Liver (tissue), 9 donors: ENCODE results near the gene MAPRE2. TPM values are rescaled to one million over a fixed set of nuclear protein-coding genes. Genes with fewer than 3 reads are reported as not detected.

ENCODE experiments used
- DNase-seq: peaks from one replicate; pipeline ENCODE4 v3.0.0-alpha.2; 2017; ENCODE audit warnings: low spot score
- H3K27ac ChIP-seq, 2 donors: one replicate each; pipeline ENCODE4 v1.7.0; 2013; ENCODE audit warnings: inconsistent platforms in 2 of 2, low read length in 2 of 2, control low read depth in 1 of 2, low read depth in 1 of 2, mild to moderate bottlenecking in 1 of 2
- H3K27me3 ChIP-seq, 4 donors: one replicate each; pipeline versions ENCODE4 v1.6.1 to v1.7.0; 2013; ENCODE audit warnings: low read length in 3 of 4, inconsistent platforms in 1 of 4, mild to moderate bottlenecking in 1 of 4, moderate library complexity in 1 of 4; ENCODE audit not compliant: control insufficient read depth in 4 of 4, insufficient read depth in 4 of 4
- H3K36me3 ChIP-seq, 4 donors: one replicate each; pipeline versions ENCODE4 v1.6.1 to v1.7.0; 2013; ENCODE audit warnings: low read length in 3 of 4, mild to moderate bottlenecking in 3 of 4, low read depth in 1 of 4, moderate library complexity in 1 of 4; ENCODE audit not compliant: control insufficient read depth in 4 of 4, insufficient read depth in 3 of 4
- H3K4me1 ChIP-seq, 4 donors: one replicate each; pipeline versions ENCODE4 v1.6.1 to v1.7.0; 2013; ENCODE audit warnings: low read length in 3 of 4, mild to moderate bottlenecking in 3 of 4, moderate library complexity in 1 of 4; ENCODE audit not compliant: control insufficient read depth in 4 of 4, insufficient read depth in 4 of 4
- H3K4me3 ChIP-seq, 3 donors: one replicate each; pipeline versions ENCODE4 v1.6.1 to v1.7.0; 2013; ENCODE audit warnings: low read length in 3 of 3, control low read depth in 1 of 3, low read depth in 1 of 3, mild to moderate bottlenecking in 1 of 3
- H3K9ac ChIP-seq, 2 donors: one replicate each; pipeline ENCODE4 v1.7.0; 2013; ENCODE audit warnings: low read length in 2 of 2, mild to moderate bottlenecking in 2 of 2, moderate library complexity in 2 of 2, control low read depth in 1 of 2, low read depth in 1 of 2
- H3K9me3 ChIP-seq, 4 donors: one replicate each; pipeline versions ENCODE4 v1.6.1 to v1.7.0; 2013; ENCODE audit warnings: low read length in 3 of 4; ENCODE audit not compliant: control insufficient read depth in 4 of 4
- EGR1 ChIP-seq, 2 donors: IDR thresholded peaks; 2 replicates each; pipeline ENCODE4 v1.6.1; 2016 to 2018; ENCODE audit warnings: antibody characterized with exemption in 2 of 2, low read depth in 2 of 2
- FOXA1 ChIP-seq: IDR thresholded peaks from 2 replicates; pipeline ENCODE4 v1.6.1; 2016; ENCODE audit warnings: antibody characterized with exemption
- FOXA2 ChIP-seq: IDR thresholded peaks from 2 replicates; pipeline ENCODE4 v1.6.1; 2016; ENCODE audit warnings: antibody characterized with exemption
- GABPA ChIP-seq, 2 donors: IDR thresholded peaks in 1 of 2; conservative IDR thresholded peaks in 1 of 2; 2 replicates each; pipeline ENCODE4 v1.6.1; 2016; ENCODE audit warnings: antibody characterized with exemption in 2 of 2, mild to moderate bottlenecking in 1 of 2, moderate library complexity in 1 of 2
- HNF4A ChIP-seq, 2 donors: conservative IDR thresholded peaks; 2 replicates each; pipeline ENCODE4 v1.6.1; 2016; ENCODE audit warnings: antibody characterized with exemption in 2 of 2, mild to moderate bottlenecking in 2 of 2
- HNF4G ChIP-seq: IDR thresholded peaks from 2 replicates; pipeline ENCODE4 v1.6.1; 2016; ENCODE audit warnings: antibody characterized with exemption
- RAD21 ChIP-seq, 2 donors: IDR thresholded peaks; 2 replicates each; pipeline ENCODE4 v1.6.1; 2016; ENCODE audit warnings: antibody characterized with exemption in 2 of 2, mild to moderate bottlenecking in 2 of 2
- SP1 ChIP-seq: IDR thresholded peaks from 2 replicates; pipeline ENCODE4 v1.6.1; 2018; ENCODE audit warnings: antibody characterized with exemption, mild to moderate bottlenecking
- TAF1 ChIP-seq: conservative IDR thresholded peaks from 2 replicates; pipeline ENCODE4 v1.6.1; 2016; ENCODE audit warnings: antibody characterized with exemption, mild to moderate bottlenecking
- YY1 ChIP-seq: IDR thresholded peaks from 2 replicates; pipeline ENCODE4 v1.6.1; 2016; ENCODE audit warnings: antibody characterized with exemption, mild to moderate bottlenecking
- WGBS: extraction: QIAGEN DNeasy Blood & Tissue Kit; methylation state at CpG from one replicate; pipeline ENCODE4 v1.1.7; 2013; 5-methylcytosine and 5-hydroxymethylcytosine counted together
- polyA plus RNA-seq, 2 donors: library from polyadenylated mRNA; stranded (reverse) in 1 of 2; unstranded in 1 of 2; fragments of 200-250 nt in 1 of 2; fragments of >200 nt in 1 of 2; fragmentation: Nextera tagmentation in 1 of 2; extraction: Ambion mirVana in 1 of 2; gene quantifications; one replicate each; pipeline versions ENCODE4 v1.2.1 to v1.2.3, GENCODE V29; 2013 to 2015
- total RNA-seq, 2 donors: library from RNA; depleted of rRNA; stranded (reverse); fragments of >200 nt; gene quantifications; one replicate each; pipeline ENCODE4 v1.2.3, GENCODE V29; 2014
- TF ChIP-seq, protein P1 (sequence below): IDR thresholded peaks from 2 replicates; pipeline ENCODE4 v1.6.1; 2016; ENCODE audit warnings: antibody characterized with exemption
- TF ChIP-seq, protein P2 (sequence below): IDR thresholded peaks from 2 replicates; pipeline ENCODE4 v1.6.1; 2016; ENCODE audit warnings: antibody characterized with exemption
- TF ChIP-seq, protein P3 (sequence below): IDR thresholded peaks from 2 replicates; pipeline ENCODE4 v1.6.1; 2016; ENCODE audit warnings: antibody characterized with exemption, mild to moderate bottlenecking
- TF ChIP-seq, protein P4 (sequence below): IDR thresholded peaks from 2 replicates; pipeline ENCODE4 v1.6.1; 2016; ENCODE audit warnings: antibody characterized with exemption
- TF ChIP-seq, protein P5 (sequence below): fragments of 150-350 bp; IDR thresholded peaks from 2 replicates; pipeline ENCODE4 v1.5.1; 2017; ENCODE audit warnings: improper control_type of control experiment, low read depth, low read length; ENCODE audit not compliant: missing input control
- donor health status: healthy.
- donor health status: healthy.
- donor health status: healthy.
- donor health status: healthy.
- donor health status: healthy.

The MAPRE2 gene
- 10 to 100 TPM; 11.9 to 12.8 TPM for total RNA-seq
- 10 to 100 TPM in 1 of 2 donors, 1 to 10 TPM in 1; 7.9 to 10.2 TPM for polyA plus RNA-seq

DNA sequence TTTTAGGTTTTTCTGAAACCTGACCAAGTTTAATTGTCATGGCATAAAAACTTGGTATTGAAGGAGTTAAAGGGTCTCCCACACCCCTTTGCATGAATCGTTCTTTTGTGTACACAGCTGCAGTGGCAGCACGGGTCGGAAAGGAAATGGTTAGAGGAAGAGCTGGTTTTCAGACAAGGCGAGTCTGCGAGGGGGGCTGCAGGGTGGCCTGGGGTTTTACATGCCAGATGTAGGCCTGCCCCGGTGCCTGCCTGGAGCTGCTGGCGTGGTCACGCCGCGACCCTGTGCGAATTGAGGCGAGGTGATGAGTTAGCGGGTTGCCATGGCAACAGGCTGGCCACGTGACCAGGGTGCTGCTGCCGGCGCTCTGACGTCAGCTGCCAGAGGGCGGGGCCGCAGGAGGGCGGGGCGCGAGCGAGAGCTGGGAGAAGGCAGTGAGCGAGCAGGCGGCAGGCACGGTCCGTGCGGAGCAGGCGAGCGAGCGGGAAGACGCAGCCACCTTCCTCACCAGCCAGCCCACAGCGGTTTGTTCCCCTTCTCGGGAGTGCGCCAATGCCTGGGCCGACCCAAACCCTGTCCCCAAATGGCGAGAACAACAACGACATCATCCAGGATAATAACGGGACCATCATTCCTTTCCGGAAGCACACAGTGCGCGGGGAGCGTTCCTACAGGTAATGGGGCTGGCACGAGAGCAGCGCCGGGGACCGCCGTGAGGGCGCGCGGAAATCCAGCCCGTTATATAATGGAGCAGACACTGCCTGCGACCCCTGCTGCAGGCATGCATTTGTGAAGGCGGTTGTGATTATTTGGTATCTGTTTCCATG lies at the start of gene MAPRE2:
Gene MAPRE2, plus strand, starts transcription at position 426 of the 827 bp plus-strand sequence. Its CDS starts 127 bp downstream, at position 553.
- TF ChIP-seq YY1 (peak; percentile 72), GABPA (IDR thresholded peaks at IDR 0.05 in 1 of 2, conservative IDR thresholded peaks at IDR 0.05 in 1 of 2) (no peak), SP1 (peak; percentile 63), TAF1 (peak; percentile 78), RAD21 (IDR thresholded peaks at IDR 0.05) (peak; percentile 35 to 56), FOXA2 (no peak)
- TF ChIP-seq, protein P1, sequence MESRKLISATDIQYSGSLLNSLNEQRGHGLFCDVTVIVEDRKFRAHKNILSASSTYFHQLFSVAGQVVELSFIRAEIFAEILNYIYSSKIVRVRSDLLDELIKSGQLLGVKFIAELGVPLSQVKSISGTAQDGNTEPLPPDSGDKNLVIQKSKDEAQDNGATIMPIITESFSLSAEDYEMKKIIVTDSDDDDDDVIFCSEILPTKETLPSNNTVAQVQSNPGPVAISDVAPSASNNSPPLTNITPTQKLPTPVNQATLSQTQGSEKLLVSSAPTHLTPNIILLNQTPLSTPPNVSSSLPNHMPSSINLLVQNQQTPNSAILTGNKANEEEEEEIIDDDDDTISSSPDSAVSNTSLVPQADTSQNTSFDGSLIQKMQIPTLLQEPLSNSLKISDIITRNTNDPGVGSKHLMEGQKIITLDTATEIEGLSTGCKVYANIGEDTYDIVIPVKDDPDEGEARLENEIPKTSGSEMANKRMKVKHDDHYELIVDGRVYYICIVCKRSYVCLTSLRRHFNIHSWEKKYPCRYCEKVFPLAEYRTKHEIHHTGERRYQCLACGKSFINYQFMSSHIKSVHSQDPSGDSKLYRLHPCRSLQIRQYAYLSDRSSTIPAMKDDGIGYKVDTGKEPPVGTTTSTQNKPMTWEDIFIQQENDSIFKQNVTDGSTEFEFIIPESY: no peak
- TF ChIP-seq, protein P2, sequence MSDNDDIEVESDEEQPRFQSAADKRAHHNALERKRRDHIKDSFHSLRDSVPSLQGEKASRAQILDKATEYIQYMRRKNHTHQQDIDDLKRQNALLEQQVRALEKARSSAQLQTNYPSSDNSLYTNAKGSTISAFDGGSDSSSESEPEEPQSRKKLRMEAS: peak; percentile 14
- TF ChIP-seq, protein P3, sequence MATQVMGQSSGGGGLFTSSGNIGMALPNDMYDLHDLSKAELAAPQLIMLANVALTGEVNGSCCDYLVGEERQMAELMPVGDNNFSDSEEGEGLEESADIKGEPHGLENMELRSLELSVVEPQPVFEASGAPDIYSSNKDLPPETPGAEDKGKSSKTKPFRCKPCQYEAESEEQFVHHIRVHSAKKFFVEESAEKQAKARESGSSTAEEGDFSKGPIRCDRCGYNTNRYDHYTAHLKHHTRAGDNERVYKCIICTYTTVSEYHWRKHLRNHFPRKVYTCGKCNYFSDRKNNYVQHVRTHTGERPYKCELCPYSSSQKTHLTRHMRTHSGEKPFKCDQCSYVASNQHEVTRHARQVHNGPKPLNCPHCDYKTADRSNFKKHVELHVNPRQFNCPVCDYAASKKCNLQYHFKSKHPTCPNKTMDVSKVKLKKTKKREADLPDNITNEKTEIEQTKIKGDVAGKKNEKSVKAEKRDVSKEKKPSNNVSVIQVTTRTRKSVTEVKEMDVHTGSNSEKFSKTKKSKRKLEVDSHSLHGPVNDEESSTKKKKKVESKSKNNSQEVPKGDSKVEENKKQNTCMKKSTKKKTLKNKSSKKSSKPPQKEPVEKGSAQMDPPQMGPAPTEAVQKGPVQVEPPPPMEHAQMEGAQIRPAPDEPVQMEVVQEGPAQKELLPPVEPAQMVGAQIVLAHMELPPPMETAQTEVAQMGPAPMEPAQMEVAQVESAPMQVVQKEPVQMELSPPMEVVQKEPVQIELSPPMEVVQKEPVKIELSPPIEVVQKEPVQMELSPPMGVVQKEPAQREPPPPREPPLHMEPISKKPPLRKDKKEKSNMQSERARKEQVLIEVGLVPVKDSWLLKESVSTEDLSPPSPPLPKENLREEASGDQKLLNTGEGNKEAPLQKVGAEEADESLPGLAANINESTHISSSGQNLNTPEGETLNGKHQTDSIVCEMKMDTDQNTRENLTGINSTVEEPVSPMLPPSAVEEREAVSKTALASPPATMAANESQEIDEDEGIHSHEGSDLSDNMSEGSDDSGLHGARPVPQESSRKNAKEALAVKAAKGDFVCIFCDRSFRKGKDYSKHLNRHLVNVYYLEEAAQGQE: peak; percentile 86

DNA sequence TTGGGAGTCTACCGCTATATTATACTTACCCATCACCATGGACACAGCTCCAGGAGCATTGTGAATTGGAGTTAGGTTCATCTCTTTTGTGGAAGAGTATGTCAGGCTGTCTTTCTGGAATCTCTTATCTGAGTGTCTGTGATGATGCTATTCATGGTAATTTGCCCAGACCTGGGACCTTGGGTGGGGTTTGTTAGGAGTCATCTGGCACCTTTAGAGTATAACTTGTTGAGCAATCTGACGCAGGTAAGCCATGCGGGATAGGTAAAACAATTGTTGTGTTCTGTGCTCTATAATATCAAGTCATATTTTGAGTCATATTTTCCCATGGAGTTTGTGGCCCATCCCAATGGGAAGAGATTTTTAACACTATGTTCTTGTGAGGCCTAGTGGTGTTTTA lies 49.7 kb upstream of the MAPRE2 start:
- Histone ChIP-seq H3K9me3 (no peaks in the 10 kb centered on the region), H3K9ac (no peak overlapping the region), H3K27me3 (no peaks in the 10 kb centered on the region), H3K4me3 (no peak overlapping the region), H3K36me3 (no peaks in the 10 kb centered on the region), H3K4me1 (no peaks in the 10 kb centered on the region), H3K27ac (no peak overlapping the region)
- DNase-seq: no peak
- WGBS: 97% methylated on average over 3 of the region's 3 CpGs
- TF ChIP-seq, protein P2: no peak
- TF ChIP-seq GABPA (IDR thresholded peaks at IDR 0.05 in 1 of 2, conservative IDR thresholded peaks at IDR 0.05 in 1 of 2) (no peak), YY1 (no peak), HNF4G (no peak), TAF1 (no peak), FOXA1 (no peak), RAD21 (IDR thresholded peaks at IDR 0.05) (no peak), HNF4A (conservative IDR thresholded peaks at IDR 0.05) (no peak), SP1 (no peak), EGR1 (IDR thresholded peaks at IDR 0.05; ENCODE audit: low read depth in 2 of 2) (no peak)
- TF ChIP-seq, protein P3: no peak
- TF ChIP-seq, protein P4, sequence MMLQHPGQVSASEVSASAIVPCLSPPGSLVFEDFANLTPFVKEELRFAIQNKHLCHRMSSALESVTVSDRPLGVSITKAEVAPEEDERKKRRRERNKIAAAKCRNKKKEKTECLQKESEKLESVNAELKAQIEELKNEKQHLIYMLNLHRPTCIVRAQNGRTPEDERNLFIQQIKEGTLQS: no peak
- TF ChIP-seq, protein P5, sequence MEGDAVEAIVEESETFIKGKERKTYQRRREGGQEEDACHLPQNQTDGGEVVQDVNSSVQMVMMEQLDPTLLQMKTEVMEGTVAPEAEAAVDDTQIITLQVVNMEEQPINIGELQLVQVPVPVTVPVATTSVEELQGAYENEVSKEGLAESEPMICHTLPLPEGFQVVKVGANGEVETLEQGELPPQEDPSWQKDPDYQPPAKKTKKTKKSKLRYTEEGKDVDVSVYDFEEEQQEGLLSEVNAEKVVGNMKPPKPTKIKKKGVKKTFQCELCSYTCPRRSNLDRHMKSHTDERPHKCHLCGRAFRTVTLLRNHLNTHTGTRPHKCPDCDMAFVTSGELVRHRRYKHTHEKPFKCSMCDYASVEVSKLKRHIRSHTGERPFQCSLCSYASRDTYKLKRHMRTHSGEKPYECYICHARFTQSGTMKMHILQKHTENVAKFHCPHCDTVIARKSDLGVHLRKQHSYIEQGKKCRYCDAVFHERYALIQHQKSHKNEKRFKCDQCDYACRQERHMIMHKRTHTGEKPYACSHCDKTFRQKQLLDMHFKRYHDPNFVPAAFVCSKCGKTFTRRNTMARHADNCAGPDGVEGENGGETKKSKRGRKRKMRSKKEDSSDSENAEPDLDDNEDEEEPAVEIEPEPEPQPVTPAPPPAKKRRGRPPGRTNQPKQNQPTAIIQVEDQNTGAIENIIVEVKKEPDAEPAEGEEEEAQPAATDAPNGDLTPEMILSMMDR: no peak

More for the DNA sequence above, at the start of gene MAPRE2:
- Histone ChIP-seq H3K27me3 (no peaks in the 10 kb centered on the region), H3K9me3 (no peaks in the 10 kb centered on the region), H3K27ac (peak within 1 kb of the TSS; percentile 86 to 92), H3K36me3 (no peaks in the 10 kb centered on the region), H3K9ac (peak within 1 kb of the TSS; percentile 73 to 75), H3K4me3 (peak within 1 kb of the TSS; percentile 52 to 95 (median 83)), H3K4me1 (peaks cover 13 to 30% (median 20%) of the 10 kb centered on the region in 4 donors)
- peak; percentile 100 for DNase-seq
- WGBS: under 1% methylated on average over 54 of the region's 54 CpGs
